ENCODE results near the gene GP9.

Gene GP9

GRCh38 chr3:129016356-129016719, 44.2 kb upstream of the GP9 start:
- no peaks in the 10 kb centered on the region for H3K36me3 ChIP-seq (replicated peaks)
- no peak overlapping the region for H3K27ac ChIP-seq
- H3K4me3 ChIP-seq (ENCODE audit: low read depth, low read length) = no peak overlapping the region
- DNase-seq = no peak
- in situ Hi-C loops (cut with HindIII; ENCODE audit: low pct_ligation_motif_present, low sequenced_read_pairs) = no loop called here
- no peak for TF ChIP-seq CTCF (IDR thresholded peaks at IDR 0.05; ENCODE audit: low read depth, low read length, missing control alignments)
- H3K27me3 ChIP-seq (replicated peaks) = no peaks in the 10 kb centered on the region

- Histone ChIP-seq H3K27me3 (replicated peaks) (no peaks in the 10 kb centered on the region), H3K36me3 (replicated peaks) (no peaks in the 10 kb centered on the region), H3K27ac (no peak overlapping the region), H3K4me3 (ENCODE audit: low read depth, low read length) (no peak overlapping the region)
- in situ Hi-C loops (cut with HindIII; ENCODE audit: low pct_ligation_motif_present, low sequenced_read_pairs) = no loop called here
- TF ChIP-seq CTCF (IDR thresholded peaks at IDR 0.05; ENCODE audit: low read depth, low read length, missing control alignments) = no peak
- DNase-seq = no peak
These were observed 43.7 kb upstream of the GP9 start for GRCh38 chr3:129016720-129017483.

GRCh38 chr3:129017484-129017899, 43.1 kb upstream of the GP9 start:
- DNase-seq = no peak
- no peak overlapping the region for H3K4me3 ChIP-seq (ENCODE audit: low read depth, low read length)
- no peaks in the 10 kb centered on the region for H3K27me3 ChIP-seq (replicated peaks)
- TF ChIP-seq CTCF (IDR thresholded peaks at IDR 0.05; ENCODE audit: low read depth, low read length, missing control alignments) = no peak
- H3K36me3 ChIP-seq (replicated peaks) = no peaks in the 10 kb centered on the region
- H3K27ac ChIP-seq = no peak overlapping the region
- in situ Hi-C loops (cut with HindIII; ENCODE audit: low pct_ligation_motif_present, low sequenced_read_pairs) = no loop called here

DNA sequence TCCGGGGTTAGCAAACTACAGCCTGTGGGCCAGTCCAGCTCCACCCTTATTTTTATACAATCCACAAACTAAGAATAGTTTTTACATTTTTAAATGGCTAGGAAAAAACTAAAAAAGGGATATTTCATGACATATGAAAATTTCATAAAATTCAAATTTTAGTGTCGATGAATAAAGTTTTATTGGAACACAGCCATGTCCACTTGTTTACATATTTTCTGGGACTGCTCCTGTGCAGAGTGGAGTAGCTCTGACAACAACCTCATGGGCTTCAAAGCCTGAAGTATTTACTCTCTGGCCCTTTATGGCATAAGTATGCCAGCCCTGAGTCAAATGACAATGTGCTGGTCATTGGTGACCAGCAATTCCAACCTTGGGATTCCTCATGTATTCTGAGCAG, 42.3 kb upstream of the GP9 start:
- no peak for DNase-seq
- TF ChIP-seq CTCF (IDR thresholded peaks at IDR 0.05; ENCODE audit: low read depth, low read length, missing control alignments) = no peak
- Histone ChIP-seq H3K27ac (no peak overlapping the region), H3K36me3 (replicated peaks) (no peaks in the 10 kb centered on the region), H3K27me3 (replicated peaks) (no peaks in the 10 kb centered on the region), H3K4me3 (ENCODE audit: low read depth, low read length) (no peak overlapping the region)
- in situ Hi-C loops (cut with HindIII; ENCODE audit: low pct_ligation_motif_present, low sequenced_read_pairs) = no loop called here

DNA sequence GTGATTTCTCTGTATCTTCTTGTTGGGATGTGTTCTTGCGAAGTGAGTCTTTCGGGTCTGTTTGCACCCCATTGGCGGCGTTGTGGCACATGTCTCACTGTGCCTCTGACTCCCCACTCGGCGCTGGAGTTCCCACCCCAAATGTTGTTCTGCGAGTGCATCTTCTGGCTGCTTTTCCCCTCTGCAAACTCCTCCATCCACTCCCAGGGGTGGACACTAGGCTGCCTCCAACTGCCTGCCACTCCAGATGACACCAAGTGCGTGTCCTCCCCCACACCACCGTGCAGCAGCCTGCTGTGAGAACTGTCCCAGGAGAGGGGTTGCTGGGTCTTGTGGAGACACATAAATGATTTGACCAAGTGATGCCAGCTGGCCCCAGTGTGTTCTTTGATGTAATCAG, 41.8 kb upstream of the GP9 start:
- TF ChIP-seq CTCF (IDR thresholded peaks at IDR 0.05; ENCODE audit: low read depth, low read length, missing control alignments) = no peak
- no peak overlapping the region for H3K4me3 ChIP-seq (ENCODE audit: low read depth, low read length)
- no peaks in the 10 kb centered on the region for H3K27me3 ChIP-seq (replicated peaks)
- DNase-seq = no peak
- no peak overlapping the region for H3K27ac ChIP-seq
- no peaks in the 10 kb centered on the region for H3K36me3 ChIP-seq (replicated peaks)
- in situ Hi-C loops (cut with HindIII; ENCODE audit: low pct_ligation_motif_present, low sequenced_read_pairs) = no loop called here

DNA sequence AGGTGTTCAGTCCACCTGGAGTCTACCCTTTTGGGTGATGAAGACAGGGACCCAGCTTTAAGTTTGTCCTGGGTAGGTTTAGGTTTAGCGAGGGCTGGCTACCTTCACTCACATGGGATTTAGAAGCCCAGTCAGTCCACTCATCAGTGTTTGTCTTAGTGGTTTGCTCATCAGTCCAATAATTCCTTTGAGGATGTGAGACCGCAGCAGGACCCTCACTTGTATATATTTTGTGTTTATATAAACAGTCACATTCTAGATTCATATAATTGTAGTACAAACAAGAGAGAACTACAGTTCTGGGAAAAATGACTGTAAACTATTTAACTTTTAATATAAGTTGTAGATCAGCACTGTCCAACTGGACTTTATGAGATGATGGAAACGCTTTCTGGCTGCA, 41.3 kb upstream of the GP9 start:
- no peaks in the 10 kb centered on the region for H3K36me3 ChIP-seq (replicated peaks)
- DNase-seq = no peak
- no peak for TF ChIP-seq CTCF (IDR thresholded peaks at IDR 0.05; ENCODE audit: low read depth, low read length, missing control alignments)
- no peak overlapping the region for H3K4me3 ChIP-seq (ENCODE audit: low read depth, low read length)
- H3K27me3 ChIP-seq (replicated peaks) = no peaks in the 10 kb centered on the region
- H3K27ac ChIP-seq = no peak overlapping the region
- in situ Hi-C loops (cut with HindIII; ENCODE audit: low pct_ligation_motif_present, low sequenced_read_pairs) = no loop called here
